A673 (cell line): ENCODE measurements around the gene GAGE13.

Experiments
- CTCF ChIP-seq: fragments of 300-800, 200-600 bp; sonication (generic); conservative IDR thresholded peaks from 2 replicates; pipeline ENCODE4 v1.5.1; 2017; ENCODE audit warnings: low read depth, mild to moderate bottlenecking, antibody characterized with exemption, low read length, moderate library complexity, mixed read lengths
- EZH2 ChIP-seq: fragments of 200-600 bp; sonication (generic); IDR thresholded peaks from 2 replicates; pipeline ENCODE4 v1.6.1; 2017; ENCODE audit warnings: borderline replicate concordance, low read depth, mild to moderate bottlenecking, mixed read lengths, antibody characterized with exemption, low read length; ENCODE audit not compliant: poor library complexity, severe bottlenecking

- TF ChIP-seq CTCF (no peak), EZH2 (no peak)
Measured at GRCh38 chrX:49284212-49284611, 47.2 kb upstream of the GAGE13 start.
